ENCODE measurements around the gene ESR1.

DNA sequence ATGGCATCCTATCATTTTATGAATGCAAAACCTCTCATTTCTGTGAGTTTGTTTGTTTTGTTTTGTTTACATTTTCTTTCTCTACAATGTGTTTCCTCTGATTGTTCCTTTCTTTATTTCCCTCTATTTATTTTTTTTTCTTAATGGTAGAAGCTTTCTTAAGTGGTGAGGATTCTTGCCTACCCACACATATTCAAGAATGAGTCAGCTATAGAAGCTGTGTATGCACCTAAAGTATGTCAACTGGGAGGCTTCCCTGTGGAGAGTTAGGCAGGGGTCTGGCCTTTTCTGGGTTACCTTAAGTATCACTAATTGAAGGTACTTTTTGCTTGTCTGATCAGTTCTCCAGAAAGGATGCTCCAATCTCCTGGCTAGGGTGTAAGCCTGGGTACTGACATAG lies 354.0 kb downstream of the ESR1 start:
- no peak for TF ChIP-seq CTCF (IDR thresholded peaks at IDR 0.05)
- TF ChIP-seq POLR2A (IDR thresholded peaks at IDR 0.05), result no peak
